ENCODE measurements around the gene CCSER1. TPM values are rescaled to one million over a fixed set of nuclear protein-coding genes. Genes with fewer than 3 reads are reported as not detected.
A peak's percentile ranks its signal among the peaks of the same experiment; 100 is the strongest.
"Not testable (repeated sequence)": the region's sequence is repeated elsewhere in the genome, so short reads cannot be mapped to it uniquely, and the experiment has no call there.

CCSER1 gene
- total RNA-seq, 2 donors from 2014 or later: 1.5 to 2.7 TPM

GRCh38 chr4:90306810-90307209 lies 179.6 kb downstream of the CCSER1 start:
- Histone ChIP-seq H3K27me3 (replicated peaks; ENCODE audit: insufficient read depth) (no peaks in the 10 kb centered on the region), H3K9me3 (no peaks in the 10 kb centered on the region), H3K36me3 (no peaks in the 10 kb centered on the region), H3K4me3 (no peak overlapping the region), H3K27ac (no peak overlapping the region), H3K4me1 (ENCODE audit: control insufficient read depth in 1 of 2, low read depth in 2 of 2) (no peaks in the 10 kb centered on the region)
- no peak for DNase-seq (ENCODE audit: low spot score)
- no peak for TF ChIP-seq CTCF (IDR thresholded peaks at IDR 0.05)
- no peak for ATAC-seq (ENCODE audit: insufficient number of reproducible peaks, low FRiP score, low read depth)

- H3K4me3 ChIP-seq; DNase-seq (ENCODE audit: low spot score); H3K27me3 ChIP-seq (replicated peaks; ENCODE audit: insufficient read depth); ATAC-seq (ENCODE audit: insufficient number of reproducible peaks, low FRiP score, low read depth); H3K9me3 ChIP-seq; H3K36me3 ChIP-seq: not testable (repeated sequence)
- Histone ChIP-seq H3K4me1 (ENCODE audit: control insufficient read depth in 1 of 2, low read depth in 2 of 2) (peaks cover 7 to 13% of the 10 kb centered on the region in 2 donors), H3K27ac (peak overlapping the region in 1 of 2 donors; percentile 58)
These were observed 189.9 kb downstream of the CCSER1 start for GRCh38 chr4:90317140-90317539.

- peak; percentile 97 for ATAC-seq (ENCODE audit: insufficient number of reproducible peaks, low FRiP score, low read depth)
- peaks cover 7 to 13% of the 10 kb centered on the region in 2 donors for H3K4me1 ChIP-seq (ENCODE audit: control insufficient read depth in 1 of 2, low read depth in 2 of 2)
- peak overlapping the region; percentile 49 to 58 for H3K27ac ChIP-seq
- TF ChIP-seq CTCF (IDR thresholded peaks at IDR 0.05): no peak
- no peaks in the 10 kb centered on the region for H3K9me3 ChIP-seq
- H3K4me3 ChIP-seq: peak overlapping the region; percentile 12
- H3K27me3 ChIP-seq (replicated peaks; ENCODE audit: insufficient read depth): no peaks in the 10 kb centered on the region
- no peak for DNase-seq (ENCODE audit: low spot score)
- H3K36me3 ChIP-seq: no peaks in the 10 kb centered on the region
These were observed 190.6 kb downstream of the CCSER1 start for GRCh38 chr4:90317785-90318184.

GRCh38 chr4:90318193-90318592 lies 191.0 kb downstream of the CCSER1 start:
- peak overlapping the region; percentile 49 to 58 for H3K27ac ChIP-seq
- DNase-seq (ENCODE audit: low spot score): no peak
- peaks cover 7 to 13% of the 10 kb centered on the region in 2 donors for H3K4me1 ChIP-seq (ENCODE audit: control insufficient read depth in 1 of 2, low read depth in 2 of 2)
- H3K36me3 ChIP-seq: no peaks in the 10 kb centered on the region
- H3K4me3 ChIP-seq: no peak overlapping the region
- ATAC-seq (ENCODE audit: insufficient number of reproducible peaks, low FRiP score, low read depth): peak; percentile 66
- TF ChIP-seq CTCF (IDR thresholded peaks at IDR 0.05): no peak
- no peaks in the 10 kb centered on the region for H3K27me3 ChIP-seq (replicated peaks; ENCODE audit: insufficient read depth)
- H3K9me3 ChIP-seq: no peaks in the 10 kb centered on the region

GRCh38 chr4:90328558-90328957 lies 201.4 kb downstream of the CCSER1 start:
- Histone ChIP-seq H3K4me3 (no peak overlapping the region), H3K4me1 (ENCODE audit: control insufficient read depth in 1 of 2, low read depth in 2 of 2) (no peaks in the 10 kb centered on the region), H3K27ac (no peak overlapping the region), H3K9me3 (no peaks in the 10 kb centered on the region), H3K27me3 (replicated peaks; ENCODE audit: insufficient read depth) (no peaks in the 10 kb centered on the region), H3K36me3 (no peaks in the 10 kb centered on the region)
- ATAC-seq (ENCODE audit: insufficient number of reproducible peaks, low FRiP score, low read depth) (no peak), DNase-seq (ENCODE audit: low spot score) (no peak)
- TF ChIP-seq CTCF (IDR thresholded peaks at IDR 0.05): no peak

GRCh38 chr4:90330546-90330945 lies 203.4 kb downstream of the CCSER1 start:
- no peaks in the 10 kb centered on the region for H3K36me3 ChIP-seq
- DNase-seq (ENCODE audit: low spot score): no peak
- no peaks in the 10 kb centered on the region for H3K4me1 ChIP-seq (ENCODE audit: control insufficient read depth in 1 of 2, low read depth in 2 of 2)
- no peak for ATAC-seq (ENCODE audit: insufficient number of reproducible peaks, low FRiP score, low read depth)
- no peaks in the 10 kb centered on the region for H3K27me3 ChIP-seq (replicated peaks; ENCODE audit: insufficient read depth)
- no peaks in the 10 kb centered on the region for H3K9me3 ChIP-seq
- no peak overlapping the region for H3K4me3 ChIP-seq
- no peak for TF ChIP-seq CTCF (IDR thresholded peaks at IDR 0.05)
- H3K27ac ChIP-seq: no peak overlapping the region

All from thoracic aorta (tissue), 2 donors.